Measurements from ENCODE around the gene BAG5.

The BAG5 gene

DNA sequence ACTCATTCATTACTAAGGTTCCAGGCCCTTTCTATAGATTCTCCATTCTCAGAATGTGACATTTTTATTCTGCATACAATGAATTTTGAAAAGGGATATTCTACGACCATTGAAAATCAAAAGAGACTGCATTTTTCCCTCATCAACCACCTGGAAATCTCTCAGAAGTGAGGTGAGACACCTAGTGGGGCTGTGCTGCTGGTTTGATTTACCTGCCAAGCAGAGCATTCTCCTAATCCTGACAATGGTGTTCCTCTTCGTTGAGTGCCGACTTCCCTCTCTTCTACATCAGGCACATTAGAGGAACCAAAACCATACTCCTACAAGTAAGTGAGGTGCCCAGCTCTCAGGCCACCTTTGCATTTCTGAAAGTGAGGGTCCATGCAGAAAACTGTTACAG is 54.7 kb downstream of the BAG5 start:
- DNase-seq, result no peak

All from DMS 273 treated with DMSO at 0.1 percent for 48 hours (cell line).